Measurements from ENCODE around the gene SCN2B. TPM values are rescaled to one million over a fixed set of nuclear protein-coding genes. Genes with fewer than 3 reads are reported as not detected.
A peak's percentile ranks its signal among the peaks of the same experiment; 100 is the strongest.

Gene SCN2B
- total and polyA plus RNA-seq, 8 donors: 0.12 to 0.92 (median 0.29) TPM; not detected in 3

GRCh38 chr11:118219244-118219643 lies 42.8 kb upstream of the SCN2B start:
- Histone ChIP-seq H3K27ac (no peak overlapping the region), H3K36me3 (no peaks in the 10 kb centered on the region), H3K4me1 (peaks cover 0 to 22% (median 1%) of the 10 kb centered on the region in 4 donors), H3K9me3 (no peaks in the 10 kb centered on the region), H3K4me3 (no peak overlapping the region), H3K27me3 (peaks cover 0 to 15% (median 0%) of the 10 kb centered on the region in 3 donors)
- no peak for DNase-seq
- TF ChIP-seq EP300 (IDR thresholded peaks at IDR 0.05) (no peak), POLR2A (IDR thresholded peaks at IDR 0.05) (no peak), POLR2AphosphoS5 (IDR thresholded peaks at IDR 0.05) (no peak)
- TF ChIP-seq, protein P1, sequence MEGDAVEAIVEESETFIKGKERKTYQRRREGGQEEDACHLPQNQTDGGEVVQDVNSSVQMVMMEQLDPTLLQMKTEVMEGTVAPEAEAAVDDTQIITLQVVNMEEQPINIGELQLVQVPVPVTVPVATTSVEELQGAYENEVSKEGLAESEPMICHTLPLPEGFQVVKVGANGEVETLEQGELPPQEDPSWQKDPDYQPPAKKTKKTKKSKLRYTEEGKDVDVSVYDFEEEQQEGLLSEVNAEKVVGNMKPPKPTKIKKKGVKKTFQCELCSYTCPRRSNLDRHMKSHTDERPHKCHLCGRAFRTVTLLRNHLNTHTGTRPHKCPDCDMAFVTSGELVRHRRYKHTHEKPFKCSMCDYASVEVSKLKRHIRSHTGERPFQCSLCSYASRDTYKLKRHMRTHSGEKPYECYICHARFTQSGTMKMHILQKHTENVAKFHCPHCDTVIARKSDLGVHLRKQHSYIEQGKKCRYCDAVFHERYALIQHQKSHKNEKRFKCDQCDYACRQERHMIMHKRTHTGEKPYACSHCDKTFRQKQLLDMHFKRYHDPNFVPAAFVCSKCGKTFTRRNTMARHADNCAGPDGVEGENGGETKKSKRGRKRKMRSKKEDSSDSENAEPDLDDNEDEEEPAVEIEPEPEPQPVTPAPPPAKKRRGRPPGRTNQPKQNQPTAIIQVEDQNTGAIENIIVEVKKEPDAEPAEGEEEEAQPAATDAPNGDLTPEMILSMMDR (IDR thresholded peaks at IDR 0.05): no peak
- intact Hi-C loops (cut with DNase I; ENCODE audit: low total_unique reads): no loop called here

- DNase-seq: no peak
- peaks cover 0 to 19% (median 0%) of the 10 kb centered on the region in 3 donors for H3K27me3 ChIP-seq
- peaks cover 0 to 39% (median 10%) of the 10 kb centered on the region in 4 donors for H3K4me1 ChIP-seq
- no peak overlapping the region for H3K4me3 ChIP-seq
- intact Hi-C loops (cut with DNase I; ENCODE audit: low total_unique reads): no loop called here
- no peaks in the 10 kb centered on the region for H3K9me3 ChIP-seq
- WGBS, 5 donors: 82 to 92% (median 84%) methylated on average over 3 of the region's 3 CpGs
- TF ChIP-seq POLR2AphosphoS5 (IDR thresholded peaks at IDR 0.05) (no peak), EP300 (IDR thresholded peaks at IDR 0.05) (no peak), POLR2A (IDR thresholded peaks at IDR 0.05) (no peak)
- TF ChIP-seq, protein P1 (IDR thresholded peaks at IDR 0.05): no peak
- no peak overlapping the region for H3K27ac ChIP-seq
- H3K36me3 ChIP-seq: no peaks in the 10 kb centered on the region
Observed at GRCh38 chr11:118217575-118217974, 41.1 kb upstream of the SCN2B start.

GRCh38 chr11:118216621-118217481 lies 40.4 kb upstream of the SCN2B start:
- no peak for DNase-seq
- no peak for TF ChIP-seq POLR2A (IDR thresholded peaks at IDR 0.05)
- no peak for TF ChIP-seq EP300 (IDR thresholded peaks at IDR 0.05)
- TF ChIP-seq, protein P1 (IDR thresholded peaks at IDR 0.05): no peak
- TF ChIP-seq POLR2AphosphoS5 (IDR thresholded peaks at IDR 0.05): no peak
- H3K4me1 ChIP-seq: peaks cover 0 to 46% (median 12%) of the 10 kb centered on the region in 4 donors
- H3K36me3 ChIP-seq: no peaks in the 10 kb centered on the region
- no peaks in the 10 kb centered on the region for H3K9me3 ChIP-seq
- H3K4me3 ChIP-seq: no peak overlapping the region
- WGBS, 5 donors: 66 to 74% (median 73%) methylated on average over 10 to 11 of the region's 11 CpGs
- intact Hi-C loops (cut with DNase I; ENCODE audit: low total_unique reads): no loop called here
- peaks cover 0 to 19% (median 0%) of the 10 kb centered on the region in 3 donors for H3K27me3 ChIP-seq
- H3K27ac ChIP-seq: peak overlapping the region in 3 of 5 donors; percentile 34 to 59 (median 51)

DNA sequence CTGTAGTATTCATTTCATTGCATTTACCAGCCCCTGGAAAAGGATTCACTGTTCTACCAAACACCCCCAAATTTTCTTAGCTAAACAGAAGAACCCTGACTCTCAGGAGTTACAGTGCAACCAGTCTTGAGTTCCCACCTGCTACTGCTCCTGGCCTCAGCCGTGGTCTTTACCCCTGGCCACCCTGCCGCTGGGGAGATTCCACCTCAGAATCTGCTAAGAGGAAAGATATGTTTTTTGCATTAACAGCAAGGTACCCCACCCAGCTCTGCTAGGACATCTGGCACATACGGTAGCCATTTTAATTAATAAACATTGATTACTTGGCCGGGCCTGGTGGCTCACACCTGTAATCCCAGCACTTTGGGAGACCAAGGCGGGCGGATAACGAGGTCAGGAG lies 39.3 kb upstream of the SCN2B start:
- Histone ChIP-seq H3K27me3 (peaks cover 0 to 11% (median 0%) of the 10 kb centered on the region in 3 donors), H3K27ac (peak overlapping the region in 3 of 5 donors; percentile 33 to 59 (median 51)), H3K9me3 (no peaks in the 10 kb centered on the region), H3K4me1 (peaks cover 0 to 49% (median 14%) of the 10 kb centered on the region in 4 donors), H3K36me3 (no peaks in the 10 kb centered on the region), H3K4me3 (no peak overlapping the region)
- TF ChIP-seq EP300 (IDR thresholded peaks at IDR 0.05) (no peak), POLR2AphosphoS5 (IDR thresholded peaks at IDR 0.05) (no peak), POLR2A (IDR thresholded peaks at IDR 0.05) (no peak)
- TF ChIP-seq, protein P1 (IDR thresholded peaks at IDR 0.05): no peak
- WGBS, 5 donors: 86 to 90% (median 88%) methylated on average over 7 of the region's 7 CpGs
- intact Hi-C loops (cut with DNase I; ENCODE audit: low total_unique reads): no loop called here
- no peak for DNase-seq

All from stomach (tissue), 9 donors.